Embryonic facial prominence (tissue), 1 donor: ENCODE data around the gene SELENOP.

ENCODE experiments used
- DNase-seq: peaks from one replicate; pipeline ENCODE4 v3.0.0-alpha.2; 2016; ENCODE audit errors: extremely low spot score

SELENOP gene

GRCh38 chr5:42798284-42799240 is 13.1 kb downstream of the SELENOP start:
- DNase-seq: no peak

- no peak for DNase-seq
Measured at GRCh38 chr5:42791151-42791550, 20.5 kb downstream of the SELENOP start.

GRCh38 chr5:42787845-42788244 is 23.8 kb downstream of the SELENOP start:
- DNase-seq: no peak

GRCh38 chr5:42787073-42787472 is 24.6 kb downstream of the SELENOP start:
- no peak for DNase-seq

- no peak for DNase-seq
Measured at GRCh38 chr5:42785756-42786155, 25.9 kb downstream of the SELENOP start.

GRCh38 chr5:42784132-42784531 is 27.6 kb downstream of the SELENOP start:
- no peak for DNase-seq

- no peak for DNase-seq
Measured at GRCh38 chr5:42781584-42781983, 30.1 kb downstream of the SELENOP start.

GRCh38 chr5:42779083-42779482 is 32.6 kb downstream of the SELENOP start:
- DNase-seq: no peak

- DNase-seq: no peak
Measured at GRCh38 chr5:42772265-42772993, 39.3 kb downstream of the SELENOP start.

- no peak for DNase-seq
Measured at GRCh38 chr5:42770003-42770402, 41.7 kb downstream of the SELENOP start.

GRCh38 chr5:42768106-42768504 is 43.6 kb downstream of the SELENOP start:
- DNase-seq: no peak

GRCh38 chr5:42767491-42768105 is 44.1 kb downstream of the SELENOP start:
- peak; percentile 56 for DNase-seq

GRCh38 chr5:42761791-42762190 is 49.9 kb downstream of the SELENOP start:
- DNase-seq: no peak

- DNase-seq: no peak
Measured at GRCh38 chr5:42760426-42760825, 51.3 kb downstream of the SELENOP start.

- no peak for DNase-seq
Measured at GRCh38 chr5:42759456-42759855, 52.2 kb downstream of the SELENOP start.

- DNase-seq: peak; percentile 31
Measured at GRCh38 chr5:42756606-42757601, 54.8 kb downstream of the SELENOP start, which contains the start of gene CCDC152. TSS of gene CCDC152 (plus strand) at chr5:42756818. CDS start at chr5:42759122, 2,304 bp downstream.

- DNase-seq: no peak
Measured at GRCh38 chr5:42753099-42753498, 58.6 kb downstream of the SELENOP start.

- no peak for DNase-seq
Measured at GRCh38 chr5:42751044-42751443, 60.6 kb downstream of the SELENOP start.

- no peak for DNase-seq
Measured at GRCh38 chr5:42750507-42750906, 61.2 kb downstream of the SELENOP start.
